Activated CD4-positive, CD25-positive, alpha-beta regulatory T cell (primary cell): ENCODE data around the gene ACAN.
"Not testable (repeated sequence)": the region's sequence is repeated elsewhere in the genome, so short reads cannot be mapped to it uniquely, and the experiment has no call there.

ENCODE experiments used
- DNase-seq, 4 experiments: peaks; one replicate each; lab custom pipeline; 2025; lab: John Stamatoyannopoulos, UW

ACAN gene

DNA sequence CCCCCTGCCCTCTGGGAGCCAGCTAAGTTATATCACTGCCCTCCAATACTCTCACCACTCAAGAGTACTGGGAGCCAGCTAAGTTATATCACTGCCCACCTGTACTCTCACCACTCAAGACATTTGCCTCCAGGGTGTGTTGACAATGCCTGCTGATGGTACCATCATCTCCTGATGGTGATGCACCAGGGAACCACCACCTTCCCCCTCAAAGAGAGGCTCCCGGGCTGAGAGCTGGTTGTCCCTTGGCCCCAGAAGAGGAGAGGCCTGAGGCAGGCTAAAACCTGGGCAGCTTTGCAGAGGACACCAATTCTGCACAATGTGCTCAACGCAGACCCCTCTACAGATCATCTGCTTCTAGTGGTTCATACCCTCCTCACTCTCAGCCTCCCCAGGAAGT lies 99.6 kb downstream of the ACAN start:
- no peak for DNase-seq

DNA sequence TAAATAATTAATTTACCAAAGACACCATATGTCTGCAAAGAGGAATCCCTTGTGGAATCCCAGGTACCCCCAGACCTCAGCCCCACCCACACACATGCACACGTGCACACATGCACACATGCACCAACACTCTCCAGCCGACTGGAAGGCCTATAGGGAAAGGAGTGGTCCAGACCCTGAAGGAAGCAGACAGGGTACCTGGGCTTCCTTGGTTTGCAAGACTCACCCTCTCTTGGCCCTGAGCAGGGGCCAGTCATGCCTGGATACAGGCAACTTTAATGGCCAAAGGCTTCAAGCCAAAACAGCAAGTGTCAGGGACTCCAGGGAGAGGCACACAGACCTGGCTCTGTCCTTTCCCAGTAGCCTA lies 101.0 kb downstream of the ACAN start:
- DNase-seq: no peak

DNA sequence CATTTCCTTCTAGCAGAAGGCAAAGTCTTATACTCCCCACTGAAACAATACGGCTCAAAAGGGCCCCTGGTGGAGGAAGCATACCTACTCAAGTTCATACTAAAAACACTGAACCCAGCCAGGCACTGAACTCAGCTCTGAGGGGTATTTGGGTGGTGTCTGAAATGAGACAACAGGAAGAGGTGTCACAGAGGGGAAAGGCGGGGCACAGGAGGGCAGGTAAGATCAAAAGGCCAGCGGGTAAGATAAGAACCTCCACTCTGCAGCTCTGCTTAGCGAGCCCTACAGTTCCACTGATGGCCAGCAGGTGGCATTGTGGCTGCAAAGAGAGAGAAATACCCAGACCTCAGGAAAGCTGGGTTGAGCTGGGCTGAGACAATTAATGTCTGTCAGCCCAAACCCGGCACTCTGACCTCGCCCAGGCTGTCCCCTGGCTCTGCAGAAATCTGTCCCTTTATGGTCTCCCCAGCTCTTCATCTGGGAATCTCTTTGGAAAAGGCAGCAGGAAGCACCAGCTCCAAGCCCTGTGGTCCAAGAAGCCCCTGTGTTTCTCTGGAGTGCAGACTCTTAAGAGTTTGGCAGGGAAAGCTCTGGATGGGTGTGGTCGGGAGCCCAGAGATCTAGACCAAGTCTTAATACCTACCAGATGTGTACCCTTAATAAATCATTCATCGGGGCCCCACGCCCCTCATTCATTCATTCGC lies 101.5 kb downstream of the ACAN start:
- peak; percentile 78 to 89 (median 86) for DNase-seq

DNA sequence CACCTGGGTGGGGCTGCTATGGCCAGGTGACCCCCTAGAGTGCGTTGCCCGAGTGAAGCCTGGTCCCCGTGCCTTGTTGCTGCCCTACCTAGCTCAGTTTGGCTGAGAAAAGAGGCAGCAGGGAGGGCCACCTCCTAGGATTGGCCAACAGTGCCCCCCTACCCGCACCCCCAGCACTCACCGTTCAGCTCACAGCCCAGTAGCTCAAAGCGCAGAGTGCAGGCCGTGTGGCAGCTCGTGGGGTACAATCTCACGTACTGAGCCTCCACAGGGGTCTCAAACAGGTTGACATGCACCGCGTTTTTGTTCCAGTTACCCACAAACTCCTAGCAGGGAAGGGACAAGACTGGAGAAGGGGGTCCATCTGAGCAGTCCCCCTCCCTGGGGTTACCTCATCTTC lies 102.3 kb downstream of the ACAN start:
- DNase-seq: no peak

DNA sequence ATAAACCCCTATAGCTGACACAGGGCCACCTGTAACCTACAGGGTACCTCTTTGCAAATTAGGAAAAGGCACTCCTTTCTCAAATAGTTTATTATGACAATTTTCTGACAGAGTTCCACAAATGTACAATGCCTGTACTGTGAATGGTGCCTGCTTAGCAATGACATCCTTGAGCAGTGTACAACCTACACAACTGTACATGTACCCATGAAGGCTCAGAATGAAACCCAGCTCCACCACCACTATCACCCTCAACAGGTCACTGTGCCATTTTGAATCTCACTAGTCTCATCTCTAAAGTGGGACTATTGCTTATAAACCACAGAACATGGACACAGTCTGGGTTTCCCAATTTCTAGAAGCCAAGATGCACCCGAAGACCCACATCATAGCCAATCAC lies 102.9 kb downstream of the ACAN start:
- no peak for DNase-seq

DNA sequence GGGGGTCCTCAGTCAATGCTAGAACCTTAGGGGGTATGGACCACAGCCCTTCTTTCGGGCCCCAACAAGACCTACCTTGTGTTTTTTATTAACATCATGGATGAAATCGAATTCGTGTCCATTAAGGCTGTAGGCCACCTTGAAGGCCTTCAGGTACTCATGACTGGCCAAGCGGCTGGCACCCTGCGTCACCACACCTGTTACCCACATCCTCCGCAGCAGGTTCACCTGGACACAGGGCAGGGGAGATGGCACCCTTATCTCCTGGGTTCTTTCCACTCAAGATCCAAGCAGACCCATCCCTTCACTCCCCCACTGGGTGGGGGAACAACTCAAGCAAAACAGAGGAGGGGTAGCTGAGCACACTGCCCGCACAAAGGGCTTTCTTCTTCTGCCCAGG lies 103.3 kb downstream of the ACAN start:
- DNase-seq: no peak

DNA sequence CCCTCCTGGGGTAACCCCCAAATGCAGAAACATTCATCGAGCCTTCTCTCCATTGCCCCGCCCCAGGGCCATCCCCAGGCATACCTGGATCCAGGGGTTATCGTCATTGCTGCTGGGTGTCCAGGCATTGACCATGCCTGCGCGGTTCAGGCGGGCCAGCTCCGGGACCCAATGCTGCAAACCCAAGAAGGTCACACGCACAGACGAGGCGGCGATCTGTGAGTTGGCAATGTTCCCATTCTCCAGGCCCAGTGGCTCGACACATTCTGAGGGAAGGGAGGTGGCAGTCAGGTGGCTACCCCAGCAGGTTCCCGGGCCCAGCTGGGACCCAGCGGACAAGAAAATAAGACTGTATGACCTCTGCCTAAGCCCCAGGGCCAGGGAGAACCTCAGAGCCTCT lies 103.9 kb downstream of the ACAN start:
- DNase-seq: no peak

DNA sequence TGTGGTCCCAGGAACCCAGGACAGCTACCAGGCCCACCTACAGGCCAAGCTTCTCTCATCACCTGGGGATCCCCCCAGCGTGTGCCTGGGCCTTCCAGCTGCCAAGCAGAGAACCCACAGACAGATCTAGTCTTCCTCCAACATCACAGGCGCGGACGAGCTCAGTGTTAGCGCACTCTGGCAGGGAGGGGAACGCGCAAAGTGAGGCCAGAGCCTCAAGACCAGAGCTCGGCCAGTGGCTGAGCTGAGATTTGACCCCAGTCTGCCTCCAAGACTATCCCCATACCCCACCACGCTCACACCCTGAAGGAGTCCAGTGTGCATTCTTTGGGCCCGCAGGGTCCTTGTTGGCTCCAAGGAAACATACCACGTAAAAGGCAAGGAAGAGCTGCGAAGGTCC lies 104.9 kb downstream of the ACAN start:
- no peak for DNase-seq

DNA sequence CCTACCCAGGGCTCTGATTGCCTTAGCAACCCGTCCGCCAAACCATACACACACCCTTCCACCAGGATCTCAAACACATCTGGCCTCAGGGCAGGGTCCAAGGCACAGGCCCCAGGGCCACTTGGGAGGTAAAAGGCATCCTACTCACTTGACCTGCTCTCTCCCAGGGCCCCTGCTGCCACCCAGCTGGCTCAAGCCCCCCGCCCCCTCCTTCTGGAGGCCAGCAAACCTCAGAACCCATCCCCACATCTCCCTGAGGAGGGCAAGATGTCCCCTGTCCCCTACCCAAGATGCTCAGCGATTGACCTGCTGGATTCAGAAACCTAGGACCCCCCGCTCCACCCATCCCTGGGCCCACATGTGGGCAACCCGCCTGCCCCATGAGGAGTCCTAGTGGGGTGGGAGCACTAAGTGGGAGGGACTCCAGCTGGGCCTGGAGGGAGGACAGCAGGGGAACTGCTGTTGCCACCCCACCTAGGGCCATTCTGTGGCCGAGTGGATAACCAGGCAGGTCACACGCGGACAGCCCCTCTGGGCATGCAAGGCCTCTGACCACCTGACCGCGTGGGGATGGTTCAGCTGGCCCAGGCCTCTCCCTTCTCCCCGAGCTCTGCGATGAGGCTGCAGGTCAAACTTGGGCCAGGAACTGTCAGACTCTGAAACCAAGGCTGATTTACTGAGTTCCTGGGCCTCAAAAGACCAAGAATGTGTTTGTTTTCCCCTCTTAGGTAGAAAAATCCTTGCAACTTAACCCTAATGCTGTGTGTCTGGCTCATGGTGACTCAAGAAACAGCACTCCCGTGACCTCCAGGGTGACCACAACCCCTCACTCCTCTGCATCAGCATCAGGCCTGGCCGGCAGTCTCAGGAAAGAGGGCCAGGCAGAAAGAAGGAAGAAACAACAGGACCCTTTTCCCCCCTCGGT lies 105.7 kb downstream of the ACAN start:
- DNase-seq: no peak

DNA sequence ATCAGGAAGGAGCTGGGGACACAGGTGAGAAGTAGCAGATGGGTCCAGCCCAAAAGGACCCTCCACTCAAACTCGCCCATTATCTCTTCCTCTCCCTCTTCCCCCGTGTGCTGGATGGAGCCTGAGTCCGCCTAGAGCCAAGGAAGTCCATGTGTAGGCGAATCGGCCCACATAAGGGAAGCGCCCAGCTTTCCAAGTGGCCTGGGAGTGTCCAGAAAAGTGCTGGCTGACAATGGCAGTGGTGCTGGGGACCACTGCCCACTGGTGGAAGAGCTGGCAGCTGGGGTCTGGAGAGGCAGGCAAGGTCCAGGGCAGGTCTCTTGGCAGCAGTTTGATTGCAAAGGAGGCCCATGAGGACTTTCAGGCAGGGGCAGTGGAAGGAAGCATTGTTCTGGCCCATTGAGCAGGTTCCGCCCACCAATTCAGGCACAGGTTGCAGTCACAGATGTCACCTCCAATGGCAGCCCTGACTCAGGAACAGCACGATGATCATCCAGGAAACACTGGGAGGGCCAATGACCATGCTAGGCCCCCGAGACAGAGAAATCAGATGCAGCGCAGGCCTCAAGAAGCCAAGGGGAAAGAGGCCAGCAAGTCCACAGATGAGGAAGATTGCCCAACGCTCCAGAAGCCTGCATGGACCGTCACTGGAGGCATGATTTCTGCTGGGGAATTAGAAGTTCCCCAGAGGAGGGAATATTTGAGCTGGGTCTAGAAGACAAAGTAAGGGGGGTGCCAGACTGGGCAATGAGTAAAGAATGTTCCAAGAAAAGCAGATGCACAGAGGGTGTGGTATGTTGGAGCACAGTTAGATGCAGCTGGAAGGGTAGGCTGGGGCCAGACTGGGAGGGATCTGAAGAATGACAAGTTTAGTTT lies 107.0 kb downstream of the ACAN start:
- no peak for DNase-seq

DNA sequence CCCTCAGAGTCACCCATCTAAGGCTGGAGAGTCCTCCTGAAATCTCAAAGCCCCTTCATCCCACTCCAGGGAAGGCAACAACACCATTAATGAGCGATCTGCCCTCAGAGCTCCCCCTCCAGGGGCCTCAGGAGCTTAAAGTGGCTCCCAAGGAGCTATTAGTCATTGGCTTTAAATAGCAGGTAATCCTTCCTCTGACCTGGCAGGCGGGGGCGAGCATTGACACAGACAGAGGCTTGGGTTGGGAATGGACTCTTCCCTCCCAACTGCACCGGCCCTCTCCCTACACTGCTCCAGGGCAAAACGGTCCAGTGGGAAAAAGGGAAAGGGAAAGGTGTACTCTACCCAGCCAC lies 108.5 kb downstream of the ACAN start:
- no peak for DNase-seq

DNA sequence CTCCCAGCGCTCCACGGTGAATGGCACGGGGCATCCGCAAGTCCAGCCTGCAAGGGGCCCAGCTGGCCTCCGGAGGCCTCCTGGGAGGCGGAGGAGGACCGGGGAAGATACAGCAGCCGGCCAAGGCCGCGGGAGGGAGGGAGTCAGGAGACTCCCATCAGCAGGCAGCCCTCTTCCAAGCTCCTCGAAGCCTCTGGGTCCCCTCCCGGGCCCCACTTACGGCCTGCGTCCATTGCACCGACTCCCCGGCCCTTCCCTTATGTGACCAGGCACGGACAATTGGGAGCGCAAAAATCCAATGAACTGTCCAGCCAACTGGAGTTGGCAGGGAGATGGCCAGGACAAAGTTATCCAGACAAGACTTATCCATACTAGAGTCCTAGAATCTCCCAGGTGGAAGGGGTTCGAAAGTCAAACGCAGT lies 109.3 kb downstream of the ACAN start:
- DNase-seq: no peak

DNA sequence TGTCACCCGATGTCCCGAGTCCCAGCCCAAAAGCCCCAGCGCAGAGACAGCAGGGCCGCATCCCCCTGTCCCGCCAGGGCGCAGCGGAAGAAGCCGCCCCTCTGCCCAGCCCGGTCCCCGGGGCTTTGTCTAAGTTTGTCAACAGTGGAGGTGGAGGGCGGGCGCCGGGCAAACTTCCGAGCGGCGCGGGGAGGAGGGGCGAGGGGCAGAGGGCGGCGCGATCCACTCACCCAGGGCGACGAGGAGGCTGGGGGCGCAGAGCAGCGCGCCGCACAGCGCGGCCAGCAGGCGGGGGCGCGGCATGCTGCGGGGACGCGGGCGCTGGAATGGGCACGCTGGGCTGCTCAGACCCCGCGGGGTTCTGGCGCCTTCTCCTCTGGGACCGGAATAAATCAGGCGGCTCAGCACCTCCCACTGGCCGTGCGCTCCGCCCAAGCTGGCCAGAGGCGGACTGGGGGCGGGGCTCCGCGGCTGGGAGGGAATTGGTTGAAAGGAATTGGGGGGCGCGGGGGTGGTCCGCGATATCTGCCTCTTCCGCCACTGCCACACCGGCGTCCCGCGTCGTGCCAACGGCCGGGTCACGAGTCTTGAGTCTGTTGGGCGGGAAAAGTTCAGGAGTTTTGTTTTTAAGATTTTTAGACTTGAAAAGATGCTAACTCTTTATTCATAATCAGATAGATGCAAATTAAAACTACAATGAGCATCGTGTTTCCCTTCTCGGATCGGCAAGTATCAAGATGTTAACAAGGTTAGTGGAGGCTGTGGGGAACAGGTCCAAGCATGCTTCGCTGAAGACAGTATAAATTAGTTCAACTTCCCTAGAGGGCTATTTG lies 110.0 kb downstream of the ACAN start, which contains the start of gene MFGE8:
MFGE8 (minus strand) TSS at position 363 of the 833 bp plus-strand sequence; CDS start at position 303, 60 bp downstream.
- peak; percentile 44 to 53 (median 48) for DNase-seq

DNA sequence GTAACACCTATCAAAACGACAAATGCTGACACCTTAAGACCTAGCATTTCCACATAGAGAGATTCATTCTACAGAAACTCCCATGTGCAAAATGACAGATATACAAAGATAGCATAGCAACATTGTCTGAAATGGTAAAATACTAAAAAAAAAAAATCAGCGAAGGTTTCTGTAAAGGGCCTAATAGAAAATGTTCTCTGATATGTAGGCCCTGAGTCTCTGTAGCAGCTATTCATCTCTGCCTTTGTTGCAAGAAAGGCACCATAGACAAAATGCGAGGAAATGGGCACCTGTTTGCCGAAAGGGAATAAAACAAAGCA lies 110.6 kb downstream of the ACAN start:
- DNase-seq: no peak

DNA sequence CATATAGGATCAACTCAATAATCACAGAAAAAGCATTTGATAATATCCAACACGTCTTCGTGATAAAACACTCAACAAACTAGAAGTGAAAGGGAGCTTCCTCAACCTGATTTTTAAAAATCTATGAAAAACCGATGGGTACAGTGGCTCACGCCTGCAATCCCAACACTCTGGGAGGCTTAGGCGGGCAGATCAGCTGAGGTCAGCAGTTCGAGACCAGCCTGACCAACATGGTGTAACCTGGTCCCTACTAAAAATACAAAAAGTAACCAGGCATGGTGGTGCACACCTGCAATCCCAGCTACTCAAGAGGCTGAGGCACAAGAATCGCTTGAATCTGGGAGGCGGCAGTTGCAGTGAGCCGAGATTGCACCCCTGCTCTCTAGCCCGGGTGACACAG lies 112.1 kb downstream of the ACAN start:
- no peak for DNase-seq

DNA sequence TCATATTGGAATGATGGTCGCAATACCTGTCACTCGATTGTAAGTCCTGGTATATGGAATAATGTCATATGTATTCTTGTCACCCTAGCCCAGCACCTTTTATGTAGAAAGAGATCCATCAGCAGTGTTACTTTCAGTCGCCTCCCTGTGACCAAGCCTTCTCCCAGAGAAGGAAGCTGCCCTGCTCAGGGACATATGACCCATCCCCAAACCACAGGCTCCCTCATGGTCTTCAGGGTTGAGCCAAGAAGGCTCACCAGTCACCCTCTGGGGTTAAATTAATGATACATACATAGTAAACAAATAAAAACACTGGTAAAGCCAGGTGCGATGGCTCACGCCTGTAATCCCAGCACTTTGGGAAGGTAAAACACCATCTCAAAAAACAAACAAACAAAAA lies 114.5 kb downstream of the ACAN start:
- no peak for DNase-seq

DNA sequence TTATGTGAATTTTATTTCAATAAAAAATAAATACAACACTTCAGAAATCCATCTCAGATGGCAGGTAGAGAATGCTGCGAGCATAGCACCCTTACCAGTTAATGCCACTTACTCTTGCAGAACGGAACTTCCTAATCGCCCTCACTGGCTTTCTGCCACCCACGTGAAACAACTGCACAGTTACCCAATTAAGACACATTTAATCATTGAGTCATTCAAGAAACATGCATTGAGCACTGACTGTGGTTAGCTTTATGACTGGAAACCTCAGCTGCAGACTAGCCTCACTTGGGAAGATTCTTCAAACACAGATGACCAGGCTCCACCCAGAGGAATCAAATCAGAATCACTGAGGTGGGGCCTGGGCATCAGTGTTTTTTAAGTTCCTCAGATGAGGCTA lies 115.5 kb downstream of the ACAN start:
- no peak for DNase-seq

DNA sequence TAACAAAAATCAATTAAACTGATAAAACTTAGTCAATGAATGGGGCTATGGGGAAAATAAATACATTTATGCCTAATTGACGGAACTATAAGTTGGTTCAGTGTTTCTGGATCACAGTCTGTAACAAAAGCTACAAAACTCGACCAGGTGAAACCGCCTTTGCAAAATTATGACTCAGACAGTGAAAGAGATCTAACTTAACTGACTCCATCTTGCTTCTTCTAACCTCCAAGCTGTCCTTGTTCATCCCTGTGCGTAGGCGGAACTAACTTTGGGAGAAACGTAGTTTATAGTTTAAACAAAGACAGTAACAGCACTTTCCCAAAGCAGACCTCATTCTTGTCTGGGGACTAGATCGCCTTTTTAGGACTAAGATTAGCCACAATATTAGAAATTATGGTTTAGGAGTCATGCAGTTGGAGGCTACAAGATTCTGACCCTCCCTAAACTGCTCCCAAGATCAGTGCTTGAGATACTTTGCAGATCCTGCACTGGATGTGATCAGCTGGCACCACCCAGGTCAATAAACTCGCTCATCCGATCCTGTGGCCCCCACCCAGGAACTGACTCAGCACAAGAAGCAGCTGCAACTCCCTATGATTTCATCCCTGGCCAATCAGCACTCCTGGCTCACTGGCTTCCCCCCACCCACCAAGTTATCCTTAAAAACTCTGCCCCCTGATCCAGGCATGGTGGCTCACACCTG lies 117.1 kb downstream of the ACAN start:
- DNase-seq: no peak

DNA sequence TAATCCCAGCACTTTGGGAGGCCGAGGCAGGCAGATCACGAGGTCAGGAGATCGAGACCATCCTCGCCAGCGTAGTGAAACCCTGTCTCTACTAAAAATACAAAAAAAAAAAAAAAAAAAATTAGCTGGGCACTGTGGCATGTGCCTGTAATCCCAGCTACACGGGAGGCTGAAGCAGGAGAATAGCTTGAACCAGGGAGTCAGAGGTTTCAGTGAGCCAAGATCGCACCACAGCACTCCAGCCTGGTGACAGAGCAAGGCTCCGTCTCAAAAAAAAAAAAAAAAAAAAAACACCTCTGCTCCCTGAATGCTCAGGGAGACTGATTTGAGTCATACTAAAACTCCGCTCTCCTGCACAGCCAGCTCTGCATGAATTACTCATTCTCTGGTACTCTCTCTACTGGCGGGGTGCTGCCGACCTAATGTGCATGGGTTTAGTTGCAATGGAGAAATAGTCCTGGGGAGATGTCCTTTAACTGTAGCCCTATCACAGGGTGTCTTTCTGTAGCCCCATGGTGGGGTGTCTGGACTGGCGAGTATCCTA lies 117.7 kb downstream of the ACAN start:
- DNase-seq: not testable (repeated sequence)
